HG02840 (cell line): Measurements from ENCODE around the gene MMD.
A peak's percentile ranks its signal among the peaks of the same experiment; 100 is the strongest.

ENCODE experiments used
- ATAC-seq: cut with Tn5 transposase; IDR thresholded peaks from one replicate; pipeline ENCODE4 v1.9.1; 2021; ENCODE audit warnings: mild to moderate bottlenecking, moderate library complexity, moderate number of reproducible peaks; ENCODE audit not compliant: unreplicated experiment, low FRiP score

MMD gene

GRCh38 chr17:55356434-55357328 is 65.0 kb downstream of the MMD start:
- ATAC-seq, result peak; percentile 88

GRCh38 chr17:55354941-55355340 is 66.7 kb downstream of the MMD start:
- no peak for ATAC-seq

GRCh38 chr17:55354010-55354409 is 67.6 kb downstream of the MMD start:
- ATAC-seq, result no peak

- no peak for ATAC-seq
Observed at GRCh38 chr17:55351226-55351625, 70.4 kb downstream of the MMD start.

GRCh38 chr17:55350825-55351205 is 70.8 kb downstream of the MMD start:
- no peak for ATAC-seq

- ATAC-seq, result no peak
Observed at GRCh38 chr17:55348749-55349354, 72.8 kb downstream of the MMD start.

- no peak for ATAC-seq
Observed at GRCh38 chr17:55347341-55347740, 74.3 kb downstream of the MMD start.

GRCh38 chr17:55346658-55347057 is 75.0 kb downstream of the MMD start:
- ATAC-seq, result no peak

- no peak for ATAC-seq
Observed at GRCh38 chr17:55345132-55345531, 76.5 kb downstream of the MMD start.

GRCh38 chr17:55344514-55344997 is 77.1 kb downstream of the MMD start:
- no peak for ATAC-seq

- ATAC-seq, result no peak
Observed at GRCh38 chr17:55343900-55344513, 77.6 kb downstream of the MMD start.

- ATAC-seq, result no peak
Observed at GRCh38 chr17:55342800-55343585, 78.6 kb downstream of the MMD start.
